Keratinocyte (primary cell): ENCODE measurements around the gene TMEM220.

Experiments
- EZH2 ChIP-seq: IDR thresholded peaks from one replicate; pipeline ENCODE4 v1.6.1; 2012; ENCODE audit warnings: inconsistent platforms, mild to moderate bottlenecking, low read length, moderate library complexity
- TF ChIP-seq, protein P1 (sequence below), 3 experiments: IDR thresholded peaks in 1 of 3; conservative IDR thresholded peaks in 1 of 3; optimal IDR thresholded peaks in 1 of 3; 2 replicates in 2 of 3; 3 replicates in 1 of 3; pipeline versions ENCODE3 to v1.5.1; 2011; ENCODE audit warnings: low read length in 3 of 3, mild to moderate bottlenecking in 3 of 3, moderate library complexity in 2 of 3, control low read depth in 1 of 3, inconsistent platforms in 1 of 3; ENCODE audit not compliant: insufficient read depth in 2 of 3; ENCODE audit errors: extremely low read depth in 1 of 3

GRCh38 chr17:10756619-10757018, 26.8 kb upstream of the TMEM220 start:
- TF ChIP-seq, protein P1, sequence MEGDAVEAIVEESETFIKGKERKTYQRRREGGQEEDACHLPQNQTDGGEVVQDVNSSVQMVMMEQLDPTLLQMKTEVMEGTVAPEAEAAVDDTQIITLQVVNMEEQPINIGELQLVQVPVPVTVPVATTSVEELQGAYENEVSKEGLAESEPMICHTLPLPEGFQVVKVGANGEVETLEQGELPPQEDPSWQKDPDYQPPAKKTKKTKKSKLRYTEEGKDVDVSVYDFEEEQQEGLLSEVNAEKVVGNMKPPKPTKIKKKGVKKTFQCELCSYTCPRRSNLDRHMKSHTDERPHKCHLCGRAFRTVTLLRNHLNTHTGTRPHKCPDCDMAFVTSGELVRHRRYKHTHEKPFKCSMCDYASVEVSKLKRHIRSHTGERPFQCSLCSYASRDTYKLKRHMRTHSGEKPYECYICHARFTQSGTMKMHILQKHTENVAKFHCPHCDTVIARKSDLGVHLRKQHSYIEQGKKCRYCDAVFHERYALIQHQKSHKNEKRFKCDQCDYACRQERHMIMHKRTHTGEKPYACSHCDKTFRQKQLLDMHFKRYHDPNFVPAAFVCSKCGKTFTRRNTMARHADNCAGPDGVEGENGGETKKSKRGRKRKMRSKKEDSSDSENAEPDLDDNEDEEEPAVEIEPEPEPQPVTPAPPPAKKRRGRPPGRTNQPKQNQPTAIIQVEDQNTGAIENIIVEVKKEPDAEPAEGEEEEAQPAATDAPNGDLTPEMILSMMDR (optimal IDR thresholded peaks at IDR 0.05 in 1 of 3, IDR thresholded peaks at IDR 0.05 in 1 of 3, conservative IDR thresholded peaks at IDR 0.05 in 1 of 3; ENCODE audit: extremely low read depth in 1 of 3, insufficient read depth in 2 of 3, low read length in 3 of 3): no peak
- TF ChIP-seq EZH2: no peak
